ENCODE measurements around the gene KLHL3. TPM values are rescaled to one million over a fixed set of nuclear protein-coding genes. Genes with fewer than 3 reads are reported as not detected.

KLHL3 gene
- 12.3 and 13.2 TPM in 2 replicates for total RNA-seq

GRCh38 chr5:137735555-137736284, at the start of gene KLHL3:
Gene KLHL3 (minus strand): TSS chr5:137736089. CDS start chr5:137735646, 443 bp downstream.

GRCh38 chr5:137754188-137754960, 18.5 kb upstream of the KLHL3 start, which contains the start of gene HNRNPA0:
Gene HNRNPA0 (minus strand): TSS chr5:137754363. CDS start chr5:137754066, 297 bp downstream.

Other genes with a start within 250 kb of the KLHL3 start
- 198 and 423 TPM in 2 replicates for gene SPOCK1, start 236.8 kb downstream of the KLHL3 start, total RNA-seq
- 16.1 and 17.0 TPM in 2 replicates for gene HNRNPA0, start 18.3 kb upstream of the KLHL3 start, total RNA-seq
- not detected in 2 replicates for gene MYOT, start 131.8 kb upstream of the KLHL3 start, total RNA-seq
- gene PKD2L2, start 153.4 kb upstream of the KLHL3 start, total RNA-seq, result not detected in 2 replicates

Data from endothelial cell of coronary artery (primary cell).